Fibroblast of skin of left biceps (primary cell): ENCODE results near the gene CTRL.
"Not testable (repeated sequence)": the region's sequence is repeated elsewhere in the genome, so short reads cannot be mapped to it uniquely, and the experiment has no call there.

ENCODE experiments used
- DNase-seq, 2 experiments: peaks; one replicate each; pipeline ENCODE4 v3.0.0-alpha.2; 2013; ENCODE audit warnings: low read depth in 2 of 2

Gene CTRL

DNA sequence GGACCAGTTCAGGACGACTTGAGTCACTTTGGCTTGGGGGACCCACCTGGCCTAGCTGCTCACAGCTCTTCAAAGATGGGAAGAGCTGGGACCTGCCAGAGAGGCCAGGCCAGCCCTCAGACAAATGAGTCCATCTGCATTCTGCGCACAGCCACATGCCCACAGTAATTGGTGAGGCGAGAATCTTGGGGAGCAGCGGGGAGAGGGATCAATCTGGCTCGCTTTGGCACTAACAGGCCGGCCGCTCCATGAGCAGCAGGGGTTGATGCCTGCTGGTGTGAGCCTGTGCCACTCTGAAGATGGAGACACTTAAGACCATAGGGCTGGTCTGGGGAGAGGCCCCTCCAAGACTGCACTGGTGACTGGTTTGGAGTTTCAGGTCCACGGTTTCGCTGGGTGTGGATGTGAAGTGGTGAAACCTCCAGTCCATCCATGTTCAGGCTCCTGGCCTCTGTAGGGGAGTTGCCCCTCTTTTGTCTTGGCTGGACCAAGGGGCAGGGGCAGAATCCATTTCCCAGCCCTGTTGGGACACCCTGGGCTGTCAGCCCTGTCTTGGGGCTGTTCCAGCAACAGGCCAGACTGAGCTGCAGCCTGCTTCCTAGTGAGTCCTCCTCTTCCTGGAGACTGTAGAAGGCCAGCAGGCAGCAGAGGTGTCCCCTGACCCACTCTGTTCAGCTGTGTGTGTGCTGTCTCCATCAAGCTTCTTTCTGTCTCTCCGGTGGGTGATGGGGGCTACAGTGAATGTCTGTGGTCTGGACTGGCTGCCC lies 7.3 kb downstream of the CTRL start:
- no peak for DNase-seq

- DNase-seq, result no peak
Measured at GRCh38 chr16:67923414-67924116, 8.1 kb downstream of the CTRL start.

- DNase-seq, result no peak
Measured at GRCh38 chr16:67922740-67923139, 8.9 kb downstream of the CTRL start.

DNA sequence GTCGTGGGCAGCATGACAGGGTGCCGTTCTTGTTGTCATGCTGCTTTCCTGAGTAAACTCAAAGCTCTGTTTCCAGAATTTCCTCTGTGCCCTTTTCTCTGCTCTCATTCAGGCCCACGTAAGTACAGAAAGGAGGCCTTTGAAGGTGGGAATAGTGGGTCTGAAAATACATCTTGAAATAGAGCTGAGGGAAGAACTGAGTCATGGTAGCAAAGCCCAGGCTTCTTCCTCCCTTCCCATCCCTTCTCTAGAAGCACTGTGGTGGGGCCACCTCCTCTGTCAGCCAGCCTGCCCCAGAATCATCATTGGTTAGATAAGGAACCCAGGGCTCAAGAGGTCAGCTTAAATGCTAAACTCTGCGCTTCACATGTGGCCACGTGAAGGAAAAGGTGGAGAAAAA lies 9.4 kb downstream of the CTRL start:
- DNase-seq, result no peak

DNA sequence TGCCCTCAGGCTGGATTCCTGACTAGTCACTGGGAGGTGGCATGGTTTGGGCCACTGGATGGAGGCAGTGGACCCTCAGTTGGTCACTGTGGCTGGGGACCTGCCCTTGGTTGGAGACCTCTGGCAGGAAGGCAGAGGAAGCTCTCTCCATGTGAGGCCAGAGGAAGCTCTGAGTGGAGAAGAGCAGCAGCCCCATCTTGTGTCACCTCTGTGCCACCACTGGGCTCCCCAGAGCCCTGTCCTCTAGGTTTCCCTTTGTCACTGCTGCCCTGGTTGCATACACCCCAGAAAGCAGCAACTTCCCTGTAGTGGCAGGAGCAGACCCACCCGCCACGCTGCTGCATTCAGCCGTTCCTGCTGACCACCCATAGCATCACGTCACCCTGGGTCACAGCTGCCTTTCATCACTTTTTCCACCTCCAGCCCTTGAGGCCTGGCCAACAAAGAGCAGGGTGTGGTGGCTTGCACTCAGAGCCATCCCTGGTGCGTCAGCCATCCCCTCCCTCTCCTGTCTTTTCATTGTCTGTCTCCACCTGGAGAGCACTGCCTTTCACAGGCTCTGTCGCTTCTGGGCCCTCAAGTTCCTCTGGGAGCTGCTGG lies 11.9 kb downstream of the CTRL start:
- DNase-seq, result no peak

DNA sequence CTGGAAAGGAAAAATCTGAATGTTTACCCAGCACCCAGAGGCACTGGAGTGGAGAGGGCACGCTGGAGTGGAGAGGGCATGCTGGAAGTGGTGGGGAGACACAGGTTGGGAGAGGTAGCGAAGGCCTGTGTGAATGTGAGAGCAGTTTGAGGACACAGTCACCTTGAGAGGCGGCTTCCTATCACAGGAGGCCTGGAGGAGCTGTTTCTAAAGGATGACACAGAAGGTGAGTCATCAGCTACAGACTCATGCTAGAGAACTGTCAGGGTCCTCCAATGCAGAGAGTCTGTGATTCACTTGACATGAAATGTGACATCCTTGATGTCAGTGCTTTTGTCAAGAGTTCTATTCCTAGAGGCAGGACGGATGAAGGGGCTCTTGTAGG lies 13.8 kb downstream of the CTRL start:
- peak in 1 of 2 experiments; percentile 17 for DNase-seq

DNA sequence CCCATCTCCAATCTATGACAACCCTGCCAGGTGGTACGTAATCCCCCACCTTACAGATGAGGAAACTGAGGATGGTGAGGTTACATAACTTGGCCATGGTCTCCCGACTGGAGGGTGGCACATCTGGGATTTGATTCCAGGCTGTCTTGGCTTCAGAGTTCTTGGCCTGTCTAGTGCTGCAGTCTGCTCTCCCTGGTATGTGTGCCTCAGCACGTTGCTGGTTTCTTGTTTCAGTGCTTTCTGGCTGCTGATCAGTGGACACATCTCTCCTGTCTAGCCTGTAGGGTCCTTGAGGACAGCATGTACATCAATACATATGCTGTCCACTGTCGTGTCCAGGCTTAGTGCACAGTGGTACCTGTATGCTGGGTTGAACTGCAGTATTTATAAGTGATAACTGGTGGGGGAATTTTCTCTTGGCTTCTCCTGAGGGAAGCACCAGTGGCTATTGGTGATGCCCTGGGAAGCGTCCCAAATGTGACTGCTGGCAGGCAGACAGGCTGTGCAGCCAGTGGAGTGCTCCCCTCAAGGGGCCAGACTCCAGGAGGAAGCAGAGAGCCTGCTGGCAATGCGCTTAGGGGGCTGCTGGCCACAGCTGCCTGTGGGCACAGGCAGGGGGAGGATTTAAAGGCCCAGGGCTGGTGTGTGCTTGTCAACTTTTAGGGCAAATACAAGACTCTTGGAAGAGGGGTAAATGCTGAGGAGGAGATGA lies 14.4 kb downstream of the CTRL start:
- no peak for DNase-seq

DNA sequence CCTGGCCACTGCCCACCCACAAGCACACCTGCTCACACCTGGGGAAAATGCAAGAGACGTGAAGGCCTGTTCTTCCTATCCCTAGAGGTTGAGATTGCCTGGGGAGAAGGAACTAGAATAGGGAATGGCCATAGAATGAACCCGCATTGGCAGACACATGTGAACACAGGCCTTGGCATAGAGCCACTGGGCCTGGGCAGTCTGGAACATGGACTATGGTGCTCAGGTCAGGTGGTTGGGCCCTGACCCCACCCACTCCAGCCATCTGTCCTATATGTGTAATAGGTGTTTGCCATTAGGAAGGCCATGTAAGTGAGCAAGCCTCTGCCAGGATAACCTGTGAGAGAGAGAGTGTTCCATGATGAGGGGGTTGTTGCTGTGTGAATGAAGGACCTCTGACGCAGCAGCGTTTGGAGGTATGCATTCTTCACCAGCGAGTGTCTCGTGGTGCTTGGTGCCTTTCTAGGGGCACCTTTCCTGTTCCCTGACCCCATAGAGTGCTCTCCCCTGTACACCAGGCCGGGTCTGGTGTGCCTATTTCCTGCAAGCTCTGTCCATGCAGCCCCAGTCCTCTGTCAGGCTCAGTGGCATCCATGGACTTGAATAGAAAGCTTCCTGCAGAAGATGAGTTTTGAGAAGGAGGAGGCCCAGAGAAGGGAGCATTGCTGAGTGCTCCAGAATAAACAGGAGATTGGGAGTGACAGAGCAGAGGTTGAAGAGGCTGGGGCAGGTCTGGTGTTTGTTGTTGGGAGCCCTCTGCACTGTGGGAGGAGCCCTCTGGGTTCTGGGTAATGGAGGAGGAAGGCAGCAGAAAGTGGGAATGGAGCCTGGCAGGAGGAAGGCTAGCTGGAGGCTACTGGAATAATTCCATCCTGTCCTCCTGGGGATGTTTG lies 15.6 kb downstream of the CTRL start:
- DNase-seq, result no peak

- DNase-seq, result not testable (repeated sequence)
Measured at GRCh38 chr16:67915496-67915769, 16.2 kb downstream of the CTRL start.

DNA sequence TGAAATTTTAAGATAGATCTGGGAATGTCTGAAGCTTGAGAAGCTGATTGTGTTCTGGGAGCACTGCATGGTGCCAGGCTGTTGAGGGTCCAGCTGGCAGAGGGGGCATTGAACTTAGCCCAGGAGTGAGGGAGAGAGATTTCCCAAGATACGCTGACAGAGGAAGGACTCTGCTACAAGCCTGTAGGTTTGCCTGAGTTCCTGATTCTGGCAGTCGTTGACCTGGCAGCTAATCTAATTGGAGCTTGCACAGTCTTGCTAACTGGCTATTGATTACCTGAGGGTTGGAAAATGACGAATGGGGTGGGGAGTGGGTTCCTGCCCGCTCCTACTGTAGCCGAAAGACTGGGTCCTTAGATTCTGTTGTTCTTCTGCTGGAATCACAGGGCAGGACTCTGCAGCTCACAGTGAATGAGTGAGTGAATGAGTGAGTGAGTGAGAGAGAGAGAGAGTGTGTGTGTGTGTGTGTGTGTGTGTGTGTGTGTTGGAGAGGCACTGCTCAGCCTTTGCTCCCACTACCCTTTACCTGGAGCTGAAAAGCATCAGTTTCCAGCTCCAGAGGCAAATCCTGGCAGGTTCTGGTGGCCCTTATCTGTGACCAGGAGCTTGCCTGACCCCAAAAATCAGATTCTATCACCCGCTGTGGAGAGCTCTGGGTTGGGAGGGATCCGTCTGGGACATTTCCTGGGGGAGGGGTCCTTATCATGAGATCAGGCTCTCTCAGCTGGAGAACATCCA lies 16.7 kb downstream of the CTRL start:
- no peak for DNase-seq

GRCh38 chr16:67910158-67910557 lies 21.5 kb downstream of the CTRL start:
- no peak for DNase-seq

GRCh38 chr16:67909056-67909742 lies 22.5 kb downstream of the CTRL start:
- no peak for DNase-seq

GRCh38 chr16:67907397-67908180 lies 24.1 kb downstream of the CTRL start:
- no peak for DNase-seq

DNA sequence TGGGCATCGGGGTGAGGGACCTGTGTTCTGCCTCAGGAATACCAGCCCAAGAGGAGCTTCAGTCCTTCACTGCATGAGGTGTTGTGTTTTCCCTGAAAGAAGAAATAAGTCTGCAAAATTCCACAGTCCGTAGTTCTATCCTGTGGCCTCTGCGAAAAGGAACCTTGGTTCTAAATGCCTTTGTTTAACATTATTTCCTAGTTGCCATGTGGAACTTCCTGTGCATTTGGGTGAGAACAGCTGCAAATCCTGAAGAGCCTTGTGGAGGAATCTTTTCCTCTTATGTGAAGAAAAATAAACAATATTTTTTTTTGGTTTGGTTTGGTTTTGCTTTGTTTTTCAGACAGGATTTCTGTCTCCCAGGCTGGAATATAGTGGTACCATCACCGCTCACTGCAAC lies 28.8 kb downstream of the CTRL start:
- DNase-seq, result no peak

DNA sequence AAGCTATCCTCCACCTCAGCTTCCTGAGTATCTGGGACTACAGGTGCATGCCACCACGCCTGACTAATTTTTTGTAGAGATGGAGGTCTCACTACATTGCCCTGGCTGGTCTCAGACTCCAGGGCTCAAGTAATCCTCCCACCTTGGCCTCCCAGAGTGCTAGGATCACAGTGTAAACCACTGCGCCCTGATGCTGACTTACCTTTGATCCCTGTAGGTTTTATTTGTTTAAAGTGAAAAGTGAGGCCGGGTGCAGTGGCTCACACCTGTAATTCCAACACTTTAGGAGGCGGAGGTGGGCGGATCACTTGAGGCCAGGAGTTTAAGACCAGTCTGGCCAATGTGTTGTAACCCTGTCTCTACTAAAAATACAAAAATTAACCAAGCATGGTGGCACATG lies 29.9 kb downstream of the CTRL start:
- DNase-seq, result no peak

DNA sequence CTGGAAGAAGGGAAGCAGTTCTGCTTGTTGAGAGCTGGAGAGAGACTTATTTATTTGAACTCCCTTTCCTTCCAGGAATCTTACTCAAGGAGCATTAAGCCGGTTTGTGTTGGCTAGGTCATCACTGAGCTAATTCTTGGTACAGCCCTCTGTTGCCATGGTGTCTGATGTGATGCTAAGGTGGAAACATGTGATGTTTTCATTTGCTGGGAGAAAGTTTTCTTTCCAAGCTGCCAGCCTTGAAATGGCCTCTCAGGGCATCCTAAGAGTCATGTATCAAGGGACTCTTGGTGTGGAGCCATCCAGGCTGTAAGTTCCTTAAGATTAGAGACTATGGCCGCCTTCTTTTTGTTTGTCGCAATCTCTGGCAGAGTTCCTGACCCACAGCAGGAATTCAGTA lies 34.4 kb downstream of the CTRL start:
- no peak for DNase-seq

- DNase-seq, result no peak
Measured at GRCh38 chr16:67893743-67894399, 37.8 kb downstream of the CTRL start.

GRCh38 chr16:67892899-67893742 lies 38.5 kb downstream of the CTRL start, which contains the start of gene PSKH1:
Gene PSKH1 (plus strand): TSS chr16:67893254. CDS start chr16:67908750, 15,496 bp downstream.
- peak; percentile 82 to 89 for DNase-seq
